ENCODE results near the gene TPM2.

The TPM2 gene

GRCh38 chr9:35717132-35717870, 27.6 kb upstream of the TPM2 start:
- DNase-seq = no peak

- DNase-seq = peak; percentile 9
Measured at GRCh38 chr9:35716230-35716629, 26.5 kb upstream of the TPM2 start.

GRCh38 chr9:35714579-35715252, 25.0 kb upstream of the TPM2 start:
- no peak for DNase-seq

- no peak for DNase-seq
Measured at GRCh38 chr9:35714123-35714522, 24.4 kb upstream of the TPM2 start.

- no peak for DNase-seq
Measured at GRCh38 chr9:35713578-35713977, 23.9 kb upstream of the TPM2 start.

GRCh38 chr9:35712762-35713400, 23.2 kb upstream of the TPM2 start:
- DNase-seq = no peak

- DNase-seq = no peak
Measured at GRCh38 chr9:35711501-35712428, 22.0 kb upstream of the TPM2 start.

- no peak for DNase-seq
Measured at GRCh38 chr9:35710818-35711500, 21.2 kb upstream of the TPM2 start.

GRCh38 chr9:35708146-35708545, 18.4 kb upstream of the TPM2 start:
- DNase-seq = no peak

GRCh38 chr9:35706951-35707350, 17.2 kb upstream of the TPM2 start:
- no peak for DNase-seq

- no peak for DNase-seq
Measured at GRCh38 chr9:35705836-35706430, 16.2 kb upstream of the TPM2 start.

GRCh38 chr9:35705372-35705771, 15.6 kb upstream of the TPM2 start:
- DNase-seq = no peak

GRCh38 chr9:35703906-35704672, 14.4 kb upstream of the TPM2 start:
- DNase-seq = no peak

GRCh38 chr9:35702696-35703095, 13.0 kb upstream of the TPM2 start:
- no peak for DNase-seq

- no peak for DNase-seq
Measured at GRCh38 chr9:35700942-35701341, 11.2 kb upstream of the TPM2 start.

GRCh38 chr9:35700031-35700430, 10.3 kb upstream of the TPM2 start:
- DNase-seq = no peak

GRCh38 chr9:35698231-35698630, 8.5 kb upstream of the TPM2 start:
- DNase-seq = no peak

- no peak for DNase-seq
Measured at GRCh38 chr9:35697486-35697885, 7.8 kb upstream of the TPM2 start.

GRCh38 chr9:35696520-35697215, 6.9 kb upstream of the TPM2 start:
- peak; percentile 76 for DNase-seq

- peak; percentile 91 for DNase-seq
Measured at GRCh38 chr9:35695943-35696401, 6.2 kb upstream of the TPM2 start.
